HG02970 (cell line): ENCODE results near the gene TMEM8B.
"Not testable (repeated sequence)": the region's sequence is repeated elsewhere in the genome, so short reads cannot be mapped to it uniquely, and the experiment has no call there.

Experiments used
- ATAC-seq: cut with Tn5 transposase; IDR thresholded peaks from one replicate; pipeline ENCODE4 v1.9.1; 2021; ENCODE audit warnings: mild to moderate bottlenecking, moderate library complexity, moderate number of reproducible peaks; ENCODE audit not compliant: unreplicated experiment, low FRiP score

The TMEM8B gene

DNA sequence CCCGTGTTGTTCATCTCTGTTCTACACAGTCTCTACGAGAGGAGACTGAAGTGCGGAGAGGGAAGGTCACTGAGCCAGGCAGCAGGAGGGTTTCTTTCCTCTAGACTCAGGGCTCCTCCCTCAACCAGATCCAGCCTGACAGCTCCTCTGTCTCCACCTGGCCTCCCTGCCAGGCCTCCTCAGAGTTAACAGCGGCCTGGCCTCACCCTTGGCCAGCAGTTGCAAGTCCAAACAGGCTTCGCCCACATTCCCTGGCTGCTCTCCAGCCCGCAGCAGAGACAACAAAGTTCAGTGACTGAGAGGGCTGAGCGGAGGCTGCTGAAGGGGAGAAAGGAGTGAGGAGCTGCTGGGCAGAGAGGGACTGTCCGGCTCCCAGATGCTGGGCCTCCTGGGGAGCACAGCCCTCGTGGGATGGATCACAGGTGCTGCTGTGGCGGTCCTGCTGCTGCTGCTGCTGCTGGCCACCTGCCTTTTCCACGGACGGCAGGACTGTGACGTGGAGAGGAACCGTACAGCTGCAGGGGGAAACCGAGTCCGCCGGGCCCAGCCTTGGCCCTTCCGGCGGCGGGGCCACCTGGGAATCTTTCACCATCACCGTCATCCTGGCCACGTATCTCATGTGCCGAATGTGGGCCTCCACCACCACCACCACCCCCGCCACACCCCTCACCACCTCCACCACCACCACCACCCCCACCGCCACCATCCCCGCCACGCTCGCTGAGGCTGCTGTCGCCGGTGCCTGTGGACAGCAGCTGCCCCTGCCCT lies 77.1 kb downstream of the TMEM8B start, which contains the start of gene HRCT1:
Gene HRCT1, plus strand, starts transcription at position 291 of the 768 bp plus-strand sequence. Its CDS starts 86 bp downstream, at position 377.
- no peak for ATAC-seq

DNA sequence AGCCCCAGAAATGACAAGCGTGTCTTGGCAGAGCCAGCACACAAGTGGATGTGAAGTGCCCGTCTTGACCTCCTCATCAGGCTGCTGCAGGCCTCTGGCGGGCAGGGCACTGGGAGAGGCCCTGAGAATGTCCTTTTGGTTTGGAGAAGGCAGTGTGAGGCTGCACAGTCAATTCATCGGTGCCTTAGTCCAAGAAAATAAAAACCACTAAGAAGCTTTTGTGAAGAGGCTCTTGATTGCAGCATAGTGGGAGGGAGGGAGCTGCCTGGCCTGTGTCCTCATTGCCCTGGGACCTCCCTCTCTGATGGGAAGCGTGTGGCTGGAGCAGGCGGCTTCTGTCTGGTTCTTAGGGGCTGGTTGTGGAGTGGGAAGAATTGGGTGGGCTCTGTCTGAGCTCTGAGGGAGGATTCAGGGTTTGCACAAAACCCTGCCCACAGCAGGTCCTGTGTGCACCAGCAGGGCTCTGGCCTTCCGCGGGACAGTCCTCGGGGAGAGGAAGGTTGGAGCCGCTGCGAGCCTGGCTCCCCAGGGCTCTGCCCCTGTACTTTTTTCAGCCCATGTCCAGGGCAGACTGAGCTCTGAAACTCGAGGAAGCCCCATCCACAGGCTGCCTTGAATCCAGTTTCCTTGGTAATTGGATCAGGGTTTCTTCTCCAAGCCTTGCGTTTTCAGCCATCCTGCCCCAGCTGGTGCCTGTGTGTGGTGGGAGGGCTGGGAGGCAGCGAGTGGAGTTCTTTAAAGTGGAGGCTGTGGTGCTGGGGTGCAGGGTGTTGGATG lies 78.1 kb downstream of the TMEM8B start:
- no peak for ATAC-seq

DNA sequence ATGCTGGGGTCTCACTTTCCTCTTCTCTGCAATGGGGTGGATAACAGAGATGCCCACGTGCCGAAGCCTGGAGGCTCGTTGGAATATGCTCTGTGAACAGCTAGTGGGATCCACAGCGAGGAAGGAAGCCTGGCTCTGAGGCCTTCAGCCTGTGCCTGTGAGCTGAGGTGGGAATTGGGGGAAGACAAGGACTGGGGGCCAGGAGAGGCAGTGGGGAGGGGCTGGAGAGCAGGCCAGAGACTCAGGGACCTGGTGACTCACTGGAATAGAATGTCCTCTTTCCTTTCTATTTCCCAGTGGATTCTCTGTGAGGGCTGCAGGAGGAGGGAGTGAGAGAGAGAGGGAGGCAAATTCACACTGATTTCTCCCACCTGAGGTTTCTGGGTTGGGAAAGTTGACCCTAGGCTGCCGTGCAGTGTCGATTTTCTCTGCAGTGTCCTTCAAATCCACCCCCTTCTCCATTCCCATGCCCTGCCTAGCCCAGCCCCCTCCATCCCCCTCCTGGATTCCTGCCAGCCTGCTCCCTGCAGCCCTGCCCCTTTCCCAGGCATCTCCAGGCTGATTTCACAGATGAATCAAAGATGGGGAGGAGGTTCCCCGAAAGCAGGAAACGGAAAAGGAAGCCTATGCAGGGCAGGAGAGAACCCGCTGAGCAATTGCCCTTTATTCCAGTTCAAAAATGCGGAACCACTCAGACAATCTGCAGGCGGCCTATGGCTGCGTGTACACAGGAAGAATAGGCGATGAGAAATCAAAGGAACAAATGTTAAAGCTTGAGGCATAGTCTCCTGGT lies 78.9 kb downstream of the TMEM8B start:
- ATAC-seq = no peak

DNA sequence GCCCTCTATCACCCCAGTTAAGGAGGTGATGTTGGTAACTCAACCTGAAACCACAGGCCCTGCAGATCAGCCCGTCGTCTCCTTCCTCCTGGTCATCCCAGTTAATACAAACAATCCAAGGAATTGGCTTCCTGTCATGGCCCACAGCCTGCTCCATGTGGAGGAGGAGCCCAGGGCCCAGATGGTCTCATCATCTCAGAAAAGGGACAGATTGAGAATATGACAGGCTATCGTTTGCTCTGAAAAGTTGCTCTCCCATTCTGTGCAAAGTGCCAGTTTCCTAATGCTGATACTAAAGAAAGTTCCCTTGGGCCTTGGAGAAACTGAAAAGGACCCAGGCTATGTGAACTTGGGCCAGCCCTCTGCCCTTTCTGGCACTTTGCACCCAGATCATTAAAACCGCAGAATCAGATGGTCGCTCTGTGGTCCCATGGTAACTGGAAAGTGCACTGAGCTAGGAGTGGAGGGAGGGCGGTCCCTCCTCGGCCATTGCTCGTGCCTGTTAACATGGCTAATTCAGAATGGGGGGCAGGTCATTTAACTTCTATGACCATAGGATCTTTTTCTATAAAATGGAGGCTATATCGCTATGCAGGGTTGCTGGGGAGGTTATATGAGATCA lies 79.6 kb downstream of the TMEM8B start:
- ATAC-seq = no peak

DNA sequence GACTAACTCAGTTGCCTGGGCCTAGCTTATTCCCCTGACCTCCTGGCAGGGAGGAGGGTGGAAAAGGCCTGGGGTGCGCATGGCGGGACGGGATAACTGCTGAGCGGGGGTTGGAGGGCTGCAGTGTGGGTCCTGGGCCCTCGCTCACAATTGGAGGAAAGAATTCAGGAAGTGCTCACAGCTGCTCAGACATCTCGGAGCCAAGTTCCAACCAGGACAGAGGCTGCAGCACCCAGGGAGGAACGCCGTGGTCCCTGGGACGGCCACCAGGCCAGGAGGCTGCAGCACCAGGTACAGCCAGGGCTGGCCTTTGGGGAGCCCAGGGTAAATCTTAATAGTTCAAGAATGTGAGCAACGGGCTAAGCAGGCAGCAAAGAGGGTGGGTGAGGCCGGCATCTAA lies 80.2 kb downstream of the TMEM8B start, which contains the start of gene SPAAR:
Gene SPAAR, plus strand, starts transcription at position 217 of the 400 bp plus-strand sequence. CDS start 974 bp downstream, outside the sequence.
- ATAC-seq = no peak

DNA sequence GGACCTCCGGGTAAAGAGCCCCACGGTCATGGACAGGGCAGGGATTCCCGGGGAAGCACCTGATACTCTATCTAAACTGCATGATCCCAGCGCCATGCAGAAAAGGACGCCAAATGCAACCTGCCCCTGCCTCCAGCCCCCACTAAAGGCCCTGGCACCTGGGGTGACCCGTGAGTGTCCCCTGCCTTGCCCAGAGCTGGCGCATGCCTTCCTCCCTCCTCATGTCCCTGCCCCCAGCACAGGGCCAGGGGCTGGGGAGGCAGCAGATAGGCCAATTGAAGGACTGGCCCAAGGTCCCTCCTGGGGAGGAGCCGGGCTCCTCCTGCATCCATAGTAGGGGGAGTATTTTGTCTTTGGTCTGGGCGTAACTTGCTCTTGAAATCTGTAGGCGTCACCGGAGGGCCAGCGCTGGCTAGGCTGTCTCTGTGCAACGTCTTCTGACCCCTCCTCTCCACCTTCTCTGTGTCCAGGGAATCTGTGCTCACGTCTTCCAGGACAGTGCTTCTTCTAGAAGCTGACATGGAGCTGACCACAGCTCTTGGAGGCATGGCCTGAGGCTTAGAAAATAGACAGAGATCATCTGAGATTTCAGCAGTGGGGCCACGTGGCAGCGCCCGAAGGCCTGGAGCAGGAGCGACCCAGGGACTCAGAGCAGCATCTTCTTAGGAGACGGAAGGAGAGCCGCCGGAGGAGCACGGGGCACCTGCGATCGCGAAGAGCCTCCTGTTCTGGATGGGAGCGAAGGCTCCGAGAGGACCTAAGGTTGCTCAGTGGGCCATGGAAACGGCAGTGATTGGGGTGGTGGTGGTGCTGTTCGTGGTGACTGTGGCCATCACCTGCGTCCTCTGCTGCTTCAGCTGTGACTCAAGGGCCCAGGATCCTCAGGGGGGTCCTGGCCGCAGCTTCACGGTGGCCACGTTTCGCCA lies 80.9 kb downstream of the TMEM8B start:
- no peak for ATAC-seq

DNA sequence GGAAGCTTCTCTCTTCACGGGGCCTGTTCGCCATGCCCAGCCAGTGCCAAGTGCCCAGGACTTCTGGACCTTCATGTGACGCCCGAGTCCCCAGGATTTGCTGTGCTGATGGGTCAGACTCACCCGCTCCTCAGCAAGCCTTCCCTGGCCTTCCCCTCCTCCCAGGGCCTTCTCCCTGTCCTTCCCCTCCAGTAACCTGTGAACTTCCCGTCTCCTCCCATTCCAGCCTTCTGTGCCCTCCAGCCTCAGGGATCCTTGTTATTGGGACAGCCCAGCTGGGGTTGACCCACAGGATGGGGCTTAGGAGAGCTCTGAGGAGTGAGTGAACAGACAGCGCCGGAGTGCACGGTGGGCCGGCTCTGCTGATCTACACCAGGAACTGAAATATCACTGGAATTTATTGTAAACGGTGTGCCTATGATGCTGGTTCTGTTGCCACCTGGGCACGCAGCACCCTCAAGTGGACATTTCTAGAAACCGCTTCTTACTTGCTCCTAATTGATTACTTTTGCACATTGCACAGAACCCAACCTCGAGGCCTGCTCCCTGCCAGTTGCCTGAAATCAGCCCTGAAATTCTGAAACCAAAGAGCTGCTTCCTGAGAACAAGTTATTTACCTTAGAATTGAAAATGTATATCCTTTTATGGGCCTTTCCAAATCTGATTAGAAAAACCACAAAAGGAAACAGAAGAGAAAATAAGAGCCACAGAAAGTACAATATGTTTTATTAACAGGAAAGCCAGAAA lies 81.8 kb downstream of the TMEM8B start:
- ATAC-seq = no peak

DNA sequence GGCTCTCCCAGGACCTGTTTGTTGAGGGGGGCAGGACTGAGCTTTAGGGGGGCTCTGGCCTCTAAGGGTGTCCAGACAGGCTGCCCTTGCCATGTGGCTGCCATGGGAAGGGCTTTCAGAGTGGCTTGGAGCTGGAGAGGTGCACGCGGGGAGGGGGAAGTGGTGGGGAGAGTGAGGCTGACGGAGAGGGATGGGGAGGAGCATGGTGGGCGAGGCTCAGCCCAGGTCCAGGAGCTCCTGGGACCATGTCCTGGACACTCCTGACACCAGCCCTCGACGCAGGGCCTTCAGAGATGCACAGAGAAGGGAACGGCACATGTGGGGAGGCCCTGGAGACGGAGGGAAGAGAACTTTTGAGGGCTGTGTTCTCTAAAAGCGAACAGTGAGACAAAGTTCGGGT lies 82.7 kb downstream of the TMEM8B start:
- ATAC-seq = no peak

DNA sequence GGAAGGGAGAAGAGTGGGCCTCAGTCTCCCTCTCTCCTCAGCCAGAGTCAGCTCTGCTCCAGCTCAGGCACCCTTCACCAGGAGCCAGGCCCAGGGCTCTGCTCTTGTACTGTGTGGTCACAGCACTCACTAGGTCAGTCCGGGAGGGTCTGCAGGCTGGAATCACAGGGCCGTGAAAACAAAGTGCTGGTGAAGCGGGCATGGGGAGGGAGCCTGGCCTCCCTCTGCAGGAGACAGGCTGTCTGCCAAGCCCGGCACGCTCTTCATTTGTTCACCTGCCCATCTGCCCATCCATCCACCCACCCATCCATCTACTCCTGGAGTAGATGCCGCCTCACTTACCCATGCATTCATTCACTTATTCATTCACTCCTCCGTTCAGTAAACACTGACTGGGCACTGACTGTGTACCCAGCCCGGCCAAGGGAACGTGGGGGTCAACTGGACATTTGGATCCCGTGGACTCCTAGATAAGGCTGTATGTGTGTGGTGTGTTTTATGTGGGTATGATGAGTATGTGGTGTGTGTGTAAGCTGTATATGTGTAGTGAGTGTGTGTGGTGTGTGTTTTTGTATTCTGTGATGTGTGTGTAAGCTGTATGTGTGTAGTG lies 83.9 kb downstream of the TMEM8B start:
- no peak for ATAC-seq

DNA sequence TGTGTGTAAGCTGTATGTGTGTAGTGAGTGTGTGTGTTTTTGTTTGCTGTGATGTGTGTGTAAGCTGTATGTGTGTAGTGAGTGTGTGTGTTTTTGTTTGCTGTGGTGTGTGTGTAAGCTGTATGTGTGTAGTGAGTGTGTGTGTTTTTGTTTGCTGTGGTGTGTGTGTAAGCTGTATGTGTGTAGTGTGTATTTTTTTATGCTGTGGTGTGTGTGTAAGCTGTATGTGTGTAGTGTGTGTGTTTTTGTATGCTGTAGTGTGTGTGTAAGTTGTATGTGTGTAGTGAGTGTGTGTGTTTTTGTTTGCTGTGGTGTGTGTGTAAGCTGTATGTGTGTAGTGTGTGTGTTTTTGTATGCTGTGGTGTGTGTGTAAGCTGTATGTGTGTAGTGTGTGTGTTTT lies 84.4 kb downstream of the TMEM8B start:
- ATAC-seq = not testable (repeated sequence)

DNA sequence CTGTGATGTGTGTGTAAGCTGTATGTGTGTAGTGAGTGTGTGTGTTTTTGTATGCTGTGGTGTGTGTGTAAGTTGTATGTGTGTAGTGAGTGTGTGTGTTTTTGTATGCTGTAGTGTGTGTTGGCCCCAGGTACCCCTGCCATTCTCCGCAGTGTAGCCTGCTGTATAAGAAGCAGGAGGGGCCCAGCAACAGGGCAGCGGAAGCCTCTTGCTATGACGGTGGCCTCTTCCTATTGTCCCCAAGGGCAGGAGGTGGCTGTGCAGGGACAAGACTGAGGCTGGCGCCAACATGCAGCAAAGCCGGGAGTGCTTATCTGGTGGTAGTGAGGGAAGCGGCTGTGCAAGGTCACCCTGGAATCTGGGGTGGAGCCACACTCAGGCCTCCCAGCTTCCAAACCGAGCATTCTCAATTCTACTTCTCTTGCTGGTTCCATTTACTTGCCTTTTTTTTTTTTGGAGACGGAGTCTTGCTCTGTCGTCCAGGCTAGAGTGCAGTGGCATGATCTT lies 85.3 kb downstream of the TMEM8B start:
- ATAC-seq = no peak
